HepG2 (cell line): ENCODE results near the gene RYK. TPM values are rescaled to one million over a fixed set of nuclear protein-coding genes. Genes with fewer than 3 reads are reported as not detected.

Experiments
- ATAC-seq: fragments of 200-7000 bp; cut with Tn5 transposase; 3 replicates; pipeline ENCODE4 v1.9.1; 2020; ENCODE audit warnings: mild to moderate bottlenecking, moderate library complexity
- BruUV-seq: library from RNA; stranded (reverse); fragments of 400-500 nt; replicated peaks from 2 replicates; lab custom pipeline; 2021; lab: Mats Ljungman, UMichigan
- CTCF ChIA-PET: fragments of 300-600 bp; formaldehyde crosslinking; extraction: SDS; loops from one replicate; lab custom pipeline; 2021; ENCODE audit warnings: low total read pairs, inconsistent platforms, low intra/inter-chr PET ratio; lab: Yijun Ruan, JAX
- POLR2A ChIA-PET: fragments of 350-600 bp; sonication (Branson Sonifier 250); formaldehyde crosslinking; loops from one replicate; lab custom pipeline; 2020; ENCODE audit warnings: antibody characterized with exemption, inconsistent platforms; lab: Yijun Ruan, JAX
- DNase-seq: peaks from one replicate; pipeline ENCODE4 v3.0.0-alpha.2; 2015; ENCODE audit warnings: low spot score
- FAIRE-seq: peaks from 3 replicates; lab custom pipeline; 2011; peaks lifted over from hg19 to GRCh38; lab: Jason Lieb, UNC
- H2AFZ ChIP-seq: one replicate; pipeline ENCODE4 v1.6.1; 2011; ENCODE audit warnings: low read length, inconsistent platforms
- H3K27ac ChIP-seq: fragments of 300-600 bp; 3 replicates; pipeline ENCODE4 v1.8.0; 2011; ENCODE audit warnings: mixed run types, mild to moderate bottlenecking, mixed read lengths, low read length, inconsistent platforms; ENCODE audit not compliant: insufficient read depth; ENCODE audit errors: extremely low read length
- H3K27me3 ChIP-seq, 2 experiments: fragments of 200-600 bp in 1 of 2; 2 replicates in 1 of 2; 3 replicates in 1 of 2; pipeline versions ENCODE4 v1.6.0 to v1.8.0; 2011; ENCODE audit warnings: low read length in 2 of 2, mild to moderate bottlenecking in 2 of 2, moderate library complexity in 2 of 2, inconsistent platforms in 1 of 2; ENCODE audit not compliant: insufficient read depth in 2 of 2, control insufficient read depth in 1 of 2
- H3K36me3 ChIP-seq, 2 experiments: fragments of 200-600 bp in 1 of 2; replicated peaks in 1 of 2; 2 replicates in 1 of 2; 3 replicates in 1 of 2; pipeline versions ENCODE4 v1.5.1 to v1.8.0; 2011; ENCODE audit warnings: low read length in 2 of 2, inconsistent platforms in 1 of 2; ENCODE audit not compliant: insufficient read depth in 2 of 2, control insufficient read depth in 1 of 2
- H3K4me1 ChIP-seq: 2 replicates; pipeline ENCODE4 v1.5.1; 2012; ENCODE audit warnings: low read length, inconsistent platforms; ENCODE audit not compliant: insufficient read depth
- H3K4me2 ChIP-seq: 2 replicates; pipeline ENCODE4 v1.6.0; 2011; ENCODE audit warnings: low read depth, low read length, inconsistent platforms
- H3K4me3 ChIP-seq, 3 experiments: fragments of 200-600 bp in 1 of 3; sonication (generic), shearing (Covaris generic) in 1 of 3; replicated peaks in 1 of 3; 2 replicates each; pipeline ENCODE4 v1.5.1; 2011 to 2016; ENCODE audit warnings: low read length in 3 of 3, inconsistent platforms in 2 of 3, low read depth in 2 of 3, mild to moderate bottlenecking in 2 of 3, control low read depth in 1 of 3, mixed read lengths in 1 of 3; ENCODE audit not compliant: insufficient read depth in 1 of 3
- H3K79me2 ChIP-seq: one replicate; pipeline ENCODE4 v1.6.1; 2011; ENCODE audit warnings: low read length, inconsistent platforms; ENCODE audit not compliant: insufficient read depth
- H3K9ac ChIP-seq: 2 replicates; pipeline ENCODE4 v1.6.0; 2011; ENCODE audit warnings: mild to moderate bottlenecking, low read depth, low read length, inconsistent platforms; ENCODE audit not compliant: insufficient read depth
- H3K9me3 ChIP-seq: 2 replicates; pipeline ENCODE4 v1.5.1; 2012; ENCODE audit warnings: mild to moderate bottlenecking, low read length
- H4K20me1 ChIP-seq: 2 replicates; pipeline ENCODE4 v1.6.0; 2011; ENCODE audit warnings: inconsistent platforms, mild to moderate bottlenecking, low read length, moderate library complexity; ENCODE audit not compliant: insufficient read depth
- BORCS8-MEF2B ChIP-seq: sonication (generic); formaldehyde crosslinking; IDR thresholded peaks from 2 replicates; pipeline ENCODE4 v1.8.0; 2022; ENCODE audit warnings: mild to moderate bottlenecking, missing genetic modification reagents
- CCDC6 ChIP-seq: sonication (generic); formaldehyde crosslinking; IDR thresholded peaks from 2 replicates; pipeline ENCODE4 v1.8.1; 2022; ENCODE audit warnings: mild to moderate bottlenecking, missing genetic modification reagents, moderate library complexity
- FOXC1 ChIP-seq: sonication (generic); formaldehyde crosslinking; IDR thresholded peaks from 2 replicates; pipeline ENCODE4 v1.8.0; 2022; ENCODE audit warnings: mild to moderate bottlenecking, missing genetic modification reagents, borderline replicate concordance
- SALL1 ChIP-seq: sonication (generic); formaldehyde crosslinking; IDR thresholded peaks from 2 replicates; pipeline ENCODE4 v1.8.0; 2022; ENCODE audit warnings: mild to moderate bottlenecking, missing genetic modification reagents
- ZFP36 ChIP-seq: fragments of 150-350 bp; IDR thresholded peaks from 2 replicates; pipeline ENCODE4 v1.6.1; 2018; ENCODE audit warnings: borderline replicate concordance, low read length, low read depth; ENCODE audit not compliant: partially characterized antibody
- ZNF629 ChIP-seq: sonication (generic); formaldehyde crosslinking; conservative IDR thresholded peaks from 2 replicates; pipeline ENCODE4 v1.5.0; 2020; ENCODE audit warnings: missing genetic modification reagents
- ZNF776 ChIP-seq: sonication (generic); formaldehyde crosslinking; IDR thresholded peaks from 2 replicates; pipeline ENCODE4 v1.4.0; 2020; ENCODE audit warnings: mild to moderate bottlenecking, missing genetic modification reagents
- WGBS: methylation state at CpG from one replicate; pipeline ENCODE4 v1.1.6; 2017; ENCODE audit warnings: low lambda C conversion rate; 5-methylcytosine and 5-hydroxymethylcytosine counted together
- in situ Hi-C: cut with HindIII; loops from 2 replicates; pipeline ENCODE4 v1.10.0; 2017; ENCODE audit warnings: low pct_unique_long_range_greater_than_20kb; ENCODE audit not compliant: extremely low pct_ligation_motif_present
- intact Hi-C: fragments of 100-400 bp; cut with micrococcal nuclease; formaldehyde crosslinking; loops from one replicate; pipeline ENCODE4 v1.10.0; 2022; ENCODE audit not compliant: unreplicated experiment
- polyA plus RNA-seq, 8 experiments: library from polyadenylated mRNA; depleted of rRNA in 3 of 8; stranded (reverse) in 7 of 8; unstranded in 1 of 8; fragments of >200 nt; fragmentation: Illumina TruSeq in 4 of 8; extraction: Trizol in 4 of 8; gene quantifications; 2 replicates each; pipeline versions ENCODE4 v1.2.1 to v1.2.3, GENCODE V29; 2011 to 2016; ENCODE audit warnings: low read depth in 4 of 8, missing spikeins in 1 of 8, mixed read lengths in 1 of 8; ENCODE audit not compliant: insufficient read depth in 1 of 8
- total RNA-seq, 5 experiments: library from RNA; depleted of rRNA; stranded (reverse); fragments of >200 nt; fragmentation: Illumina TruSeq; extraction: Trizol; gene quantifications; 2 replicates each; pipeline ENCODE4 v1.2.3, GENCODE V29; 2016; ENCODE audit warnings: low read depth in 1 of 5
- TF ChIP-seq, protein P1 (sequence below): sonication (generic); formaldehyde crosslinking; IDR thresholded peaks from 2 replicates; pipeline ENCODE4 v1.4.0; 2020; ENCODE audit warnings: missing genetic modification reagents
- TF ChIP-seq, protein P2 (sequence below): sonication (generic); IDR thresholded peaks from 2 replicates; pipeline ENCODE4 v1.6.1; 2016; ENCODE audit warnings: low read depth, borderline replicate concordance
- TF ChIP-seq, protein P3 (sequence below): IDR thresholded peaks from 2 replicates; pipeline ENCODE4 v1.6.1; 2016; ENCODE audit warnings: missing compliant biosample characterization, missing genetic modification reagents, borderline replicate concordance
- TF ChIP-seq, protein P4 (sequence below): sonication (generic); formaldehyde crosslinking; conservative IDR thresholded peaks from 2 replicates; pipeline ENCODE4 v1.8.0; 2022; ENCODE audit warnings: mild to moderate bottlenecking, moderate library complexity, missing genetic modification reagents

Gene RYK
- total and polyA plus RNA-seq, 2 of the 13 experiments (the other 11 are each of a cell fraction or from before 2014, with no cell fraction given), result 35.0 to 66.2 TPM

DNA sequence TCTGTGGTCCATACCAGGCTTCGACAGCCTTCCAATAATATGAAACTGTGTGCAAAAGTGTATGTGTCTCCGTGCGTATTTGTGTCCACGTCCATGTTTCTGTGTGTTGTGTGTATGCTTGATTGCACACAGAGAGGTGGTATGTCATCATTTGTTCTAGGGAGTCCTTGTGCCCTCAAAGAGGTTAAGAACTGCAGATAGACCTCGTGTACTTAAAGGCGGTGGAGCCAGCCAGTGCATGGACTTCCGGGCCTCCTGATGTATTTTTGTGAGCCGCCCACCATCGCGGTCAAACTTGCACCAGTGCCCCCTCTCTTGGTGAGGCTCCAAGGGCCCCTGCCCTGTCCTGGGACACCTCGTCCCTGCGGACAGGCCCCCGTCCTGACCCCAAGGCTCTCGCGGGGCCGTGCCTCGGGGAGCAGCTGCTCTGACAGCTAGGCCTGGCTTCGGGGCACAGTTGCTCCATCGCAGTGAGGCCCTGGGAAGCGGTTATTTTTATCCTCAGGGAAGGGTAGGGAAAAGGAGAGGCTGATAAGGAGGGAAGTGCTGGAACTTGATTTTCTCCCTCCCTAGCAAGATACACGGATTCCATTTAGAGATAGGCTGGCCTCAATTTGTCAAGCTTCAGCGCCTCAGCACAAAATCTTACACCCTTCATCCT lies 1.2 kb upstream of the RYK start:
- Histone ChIP-seq H3K27me3 (0 out of 5 replicates have a peak, but pooled peaks cover 0 to 3% of the 10 kb centered on the region in 2 experiments), H3K9ac (peak overlapping the region; percentile 37; the same call in 1 of the 2 replicates), H3K4me2 (peak overlapping the region; percentile 70), H2AFZ (peak overlapping the region; percentile 21), H3K9me3 (no peaks in the 10 kb centered on the region), H3K27ac (no peak overlapping the region), H4K20me1 (peaks cover 5% of the 10 kb centered on the region), H3K4me3 (peak overlapping the region; percentile 16 to 57 (median 20); a peak in 5 of 6 replicates), H3K4me1 (peaks cover 53% of the 10 kb centered on the region), H3K79me2 (peaks cover 32% of the 10 kb centered on the region), H3K36me3 (no peaks in the 10 kb centered on the region)
- intact Hi-C loops (loop anchor here (5.0 kb wide), 1 partner anchor 45 kb away; no protein-coding TSS in a partner anchor), in situ Hi-C loops (no loop called here)
- CTCF ChIA-PET, result no interaction called here
- DNase-seq, result peak; percentile 31
- WGBS, result 39% methylated on average over 8 of the region's 22 CpGs
- peak; percentile 24 for ATAC-seq
- POLR2A ChIA-PET, result interaction anchor here (1.5 kb wide), 1 partner anchor 10 kb away, joined by 6 read pairs; no protein-coding TSS in a partner anchor
- FAIRE-seq, result no peak
- no TSS peak for BruUV-seq
- no peak for TF ChIP-seq ZNF629
- TF ChIP-seq, protein P1, sequence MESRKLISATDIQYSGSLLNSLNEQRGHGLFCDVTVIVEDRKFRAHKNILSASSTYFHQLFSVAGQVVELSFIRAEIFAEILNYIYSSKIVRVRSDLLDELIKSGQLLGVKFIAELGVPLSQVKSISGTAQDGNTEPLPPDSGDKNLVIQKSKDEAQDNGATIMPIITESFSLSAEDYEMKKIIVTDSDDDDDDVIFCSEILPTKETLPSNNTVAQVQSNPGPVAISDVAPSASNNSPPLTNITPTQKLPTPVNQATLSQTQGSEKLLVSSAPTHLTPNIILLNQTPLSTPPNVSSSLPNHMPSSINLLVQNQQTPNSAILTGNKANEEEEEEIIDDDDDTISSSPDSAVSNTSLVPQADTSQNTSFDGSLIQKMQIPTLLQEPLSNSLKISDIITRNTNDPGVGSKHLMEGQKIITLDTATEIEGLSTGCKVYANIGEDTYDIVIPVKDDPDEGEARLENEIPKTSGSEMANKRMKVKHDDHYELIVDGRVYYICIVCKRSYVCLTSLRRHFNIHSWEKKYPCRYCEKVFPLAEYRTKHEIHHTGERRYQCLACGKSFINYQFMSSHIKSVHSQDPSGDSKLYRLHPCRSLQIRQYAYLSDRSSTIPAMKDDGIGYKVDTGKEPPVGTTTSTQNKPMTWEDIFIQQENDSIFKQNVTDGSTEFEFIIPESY (CRISPR knock-in tag), result 0 out of 2 replicates have a peak, but pooled peaks have one; percentile 22
- TF ChIP-seq, protein P2, sequence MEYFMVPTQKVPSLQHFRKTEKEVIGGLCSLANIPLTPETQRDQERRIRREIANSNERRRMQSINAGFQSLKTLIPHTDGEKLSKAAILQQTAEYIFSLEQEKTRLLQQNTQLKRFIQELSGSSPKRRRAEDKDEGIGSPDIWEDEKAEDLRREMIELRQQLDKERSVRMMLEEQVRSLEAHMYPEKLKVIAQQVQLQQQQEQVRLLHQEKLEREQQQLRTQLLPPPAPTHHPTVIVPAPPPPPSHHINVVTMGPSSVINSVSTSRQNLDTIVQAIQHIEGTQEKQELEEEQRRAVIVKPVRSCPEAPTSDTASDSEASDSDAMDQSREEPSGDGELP, result 0 out of 2 replicates have a peak, but pooled peaks have one; percentile 19
- no peak for TF ChIP-seq ZFP36
- peak; percentile 63; the same call in 1 of the 2 replicates for TF ChIP-seq BORCS8-MEF2B (CRISPR knock-in tag)
- TF ChIP-seq ZNF776, result no peak
- TF ChIP-seq FOXC1 (CRISPR knock-in tag), result 0 out of 2 replicates have a peak, but pooled peaks have one; percentile 20
- peak; percentile 45; the same call in 1 of the 2 replicates for TF ChIP-seq SALL1 (CRISPR knock-in tag)
- TF ChIP-seq, protein P3, sequence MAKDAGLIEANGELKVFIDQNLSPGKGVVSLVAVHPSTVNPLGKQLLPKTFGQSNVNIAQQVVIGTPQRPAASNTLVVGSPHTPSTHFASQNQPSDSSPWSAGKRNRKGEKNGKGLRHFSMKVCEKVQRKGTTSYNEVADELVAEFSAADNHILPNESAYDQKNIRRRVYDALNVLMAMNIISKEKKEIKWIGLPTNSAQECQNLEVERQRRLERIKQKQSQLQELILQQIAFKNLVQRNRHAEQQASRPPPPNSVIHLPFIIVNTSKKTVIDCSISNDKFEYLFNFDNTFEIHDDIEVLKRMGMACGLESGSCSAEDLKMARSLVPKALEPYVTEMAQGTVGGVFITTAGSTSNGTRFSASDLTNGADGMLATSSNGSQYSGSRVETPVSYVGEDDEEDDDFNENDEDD (CRISPR knock-in tag), result peak; percentile 61; the same call in 1 of the 2 replicates
- 0 out of 2 replicates have a peak, but pooled peaks have one; percentile 32 for TF ChIP-seq CCDC6 (CRISPR knock-in tag)
- TF ChIP-seq, protein P4, sequence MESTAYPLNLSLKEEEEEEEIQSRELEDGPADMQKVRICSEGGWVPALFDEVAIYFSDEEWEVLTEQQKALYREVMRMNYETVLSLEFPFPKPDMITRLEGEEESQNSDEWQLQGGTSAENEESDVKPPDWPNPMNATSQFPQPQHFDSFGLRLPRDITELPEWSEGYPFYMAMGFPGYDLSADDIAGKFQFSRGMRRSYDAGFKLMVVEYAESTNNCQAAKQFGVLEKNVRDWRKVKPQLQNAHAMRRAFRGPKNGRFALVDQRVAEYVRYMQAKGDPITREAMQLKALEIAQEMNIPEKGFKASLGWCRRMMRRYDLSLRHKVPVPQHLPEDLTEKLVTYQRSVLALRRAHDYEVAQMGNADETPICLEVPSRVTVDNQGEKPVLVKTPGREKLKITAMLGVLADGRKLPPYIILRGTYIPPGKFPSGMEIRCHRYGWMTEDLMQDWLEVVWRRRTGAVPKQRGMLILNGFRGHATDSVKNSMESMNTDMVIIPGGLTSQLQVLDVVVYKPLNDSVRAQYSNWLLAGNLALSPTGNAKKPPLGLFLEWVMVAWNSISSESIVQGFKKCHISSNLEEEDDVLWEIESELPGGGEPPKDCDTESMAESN (CRISPR knock-in tag), result 0 out of 2 replicates have a peak, but pooled peaks have one; percentile 3
